Stomach (tissue), 4 donors: ENCODE data around the gene NR5A1.

Experiments used
- EP300 ChIP-seq: sonication (generic); formaldehyde crosslinking; IDR thresholded peaks from one replicate; pipeline ENCODE4 v1.6.1; 2017; ENCODE audit warnings: antibody characterized with exemption
- POLR2A ChIP-seq, 4 donors: fragments of 450-650 bp; IDR thresholded peaks; one replicate each; pipeline ENCODE4 v1.6.1; 2016; ENCODE audit warnings: antibody characterized with exemption in 4 of 4, control low read depth in 2 of 4, mild to moderate bottlenecking in 1 of 4, moderate library complexity in 1 of 4
- TF ChIP-seq, protein P1 (sequence below), 7 experiments: fragments of 450-650 bp in 4 of 7; fragments of 200-600 bp in 3 of 7; sonication (generic) in 3 of 7; IDR thresholded peaks; one replicate each; pipeline ENCODE4 v1.5.1; 2016 to 2019; ENCODE audit warnings: antibody characterized with exemption in 7 of 7, control low read depth in 2 of 7, mild to moderate bottlenecking in 1 of 7

DNA sequence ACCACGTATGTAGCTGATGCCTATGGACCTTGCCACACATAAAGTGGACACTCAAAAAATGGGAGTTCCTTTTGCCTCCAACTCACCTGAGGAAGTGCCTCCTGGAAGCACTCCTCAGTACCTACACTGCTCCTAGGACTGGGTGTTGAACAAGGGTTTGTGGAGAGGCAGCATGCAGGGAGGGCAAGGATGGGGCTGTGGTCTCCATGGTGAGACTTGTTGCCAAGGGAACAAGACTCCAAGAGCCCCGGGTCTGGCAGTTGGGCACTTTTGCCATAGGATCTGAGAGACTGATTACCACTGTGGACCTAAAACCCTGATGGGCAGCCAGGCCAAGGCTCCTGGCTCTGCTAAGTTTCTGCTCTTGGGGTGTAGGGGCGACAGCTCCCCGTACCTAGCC lies 6.9 kb upstream of the NR5A1 start:
- TF ChIP-seq, protein P1, sequence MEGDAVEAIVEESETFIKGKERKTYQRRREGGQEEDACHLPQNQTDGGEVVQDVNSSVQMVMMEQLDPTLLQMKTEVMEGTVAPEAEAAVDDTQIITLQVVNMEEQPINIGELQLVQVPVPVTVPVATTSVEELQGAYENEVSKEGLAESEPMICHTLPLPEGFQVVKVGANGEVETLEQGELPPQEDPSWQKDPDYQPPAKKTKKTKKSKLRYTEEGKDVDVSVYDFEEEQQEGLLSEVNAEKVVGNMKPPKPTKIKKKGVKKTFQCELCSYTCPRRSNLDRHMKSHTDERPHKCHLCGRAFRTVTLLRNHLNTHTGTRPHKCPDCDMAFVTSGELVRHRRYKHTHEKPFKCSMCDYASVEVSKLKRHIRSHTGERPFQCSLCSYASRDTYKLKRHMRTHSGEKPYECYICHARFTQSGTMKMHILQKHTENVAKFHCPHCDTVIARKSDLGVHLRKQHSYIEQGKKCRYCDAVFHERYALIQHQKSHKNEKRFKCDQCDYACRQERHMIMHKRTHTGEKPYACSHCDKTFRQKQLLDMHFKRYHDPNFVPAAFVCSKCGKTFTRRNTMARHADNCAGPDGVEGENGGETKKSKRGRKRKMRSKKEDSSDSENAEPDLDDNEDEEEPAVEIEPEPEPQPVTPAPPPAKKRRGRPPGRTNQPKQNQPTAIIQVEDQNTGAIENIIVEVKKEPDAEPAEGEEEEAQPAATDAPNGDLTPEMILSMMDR (IDR thresholded peaks at IDR 0.05), result no peak
- TF ChIP-seq POLR2A (IDR thresholded peaks at IDR 0.05) (no peak), EP300 (no peak)
